DMS 273 (cell line): ENCODE measurements around the gene ADAM10.
"Not testable (repeated sequence)": the region's sequence is repeated elsewhere in the genome, so short reads cannot be mapped to it uniquely, and the experiment has no call there.

ENCODE experiments used
- DNase-seq: peaks from one replicate; lab custom pipeline; 2025; ENCODE audit not compliant: unreplicated experiment; lab: John Stamatoyannopoulos, UW

ADAM10 gene, protein sequence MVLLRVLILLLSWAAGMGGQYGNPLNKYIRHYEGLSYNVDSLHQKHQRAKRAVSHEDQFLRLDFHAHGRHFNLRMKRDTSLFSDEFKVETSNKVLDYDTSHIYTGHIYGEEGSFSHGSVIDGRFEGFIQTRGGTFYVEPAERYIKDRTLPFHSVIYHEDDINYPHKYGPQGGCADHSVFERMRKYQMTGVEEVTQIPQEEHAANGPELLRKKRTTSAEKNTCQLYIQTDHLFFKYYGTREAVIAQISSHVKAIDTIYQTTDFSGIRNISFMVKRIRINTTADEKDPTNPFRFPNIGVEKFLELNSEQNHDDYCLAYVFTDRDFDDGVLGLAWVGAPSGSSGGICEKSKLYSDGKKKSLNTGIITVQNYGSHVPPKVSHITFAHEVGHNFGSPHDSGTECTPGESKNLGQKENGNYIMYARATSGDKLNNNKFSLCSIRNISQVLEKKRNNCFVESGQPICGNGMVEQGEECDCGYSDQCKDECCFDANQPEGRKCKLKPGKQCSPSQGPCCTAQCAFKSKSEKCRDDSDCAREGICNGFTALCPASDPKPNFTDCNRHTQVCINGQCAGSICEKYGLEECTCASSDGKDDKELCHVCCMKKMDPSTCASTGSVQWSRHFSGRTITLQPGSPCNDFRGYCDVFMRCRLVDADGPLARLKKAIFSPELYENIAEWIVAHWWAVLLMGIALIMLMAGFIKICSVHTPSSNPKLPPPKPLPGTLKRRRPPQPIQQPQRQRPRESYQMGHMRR

DNA sequence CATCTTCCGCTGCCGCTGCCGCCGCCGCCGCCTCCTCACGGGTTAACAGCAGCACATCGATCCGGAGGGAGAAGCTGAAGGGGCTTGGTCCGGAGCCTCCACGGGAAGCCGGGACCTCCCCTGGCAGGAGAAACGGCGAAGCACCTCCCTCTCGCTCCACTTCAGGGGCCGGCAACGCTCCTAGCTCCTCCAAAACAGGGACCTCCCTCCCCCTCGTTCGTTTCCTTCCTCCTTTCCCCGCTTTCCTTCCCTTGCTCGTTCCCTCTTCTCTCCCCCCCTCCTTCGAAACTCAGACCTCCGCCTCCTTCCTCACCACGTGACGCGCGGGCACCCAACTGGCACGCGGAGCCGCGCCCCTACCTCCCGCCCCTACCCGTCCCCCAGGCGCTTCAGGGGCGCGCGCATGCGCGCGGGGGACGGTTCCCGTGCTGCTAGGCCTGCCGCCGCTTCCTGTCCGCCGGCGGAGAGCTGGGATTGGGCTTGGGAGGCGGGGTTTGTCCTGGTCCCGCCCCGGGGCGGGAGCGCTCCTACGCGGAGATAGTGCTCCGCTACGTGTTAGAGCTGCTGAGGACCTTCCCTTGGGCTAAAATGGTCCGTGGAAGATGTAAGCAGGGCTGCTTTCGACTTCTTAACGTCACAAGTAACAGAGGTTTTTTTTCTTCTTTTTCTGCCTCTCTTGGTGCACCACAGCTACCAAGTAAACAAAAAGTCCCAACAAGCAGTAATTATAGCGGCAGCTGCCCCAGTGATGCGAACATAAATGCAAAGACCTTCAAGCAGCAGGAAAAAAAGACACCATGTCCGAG lies at the start of gene ADAM10:
Gene ADAM10, minus strand, starts transcription at position 176 of the 806 bp plus-strand sequence. Its CDS starts 173 bp downstream, at position 3.
- peak; percentile 99 for DNase-seq

GRCh38 chr15:58797505-58797904 lies 48.0 kb upstream of the ADAM10 start:
- DNase-seq = no peak

- no peak for DNase-seq
Observed at GRCh38 chr15:58795825-58796224, 46.3 kb upstream of the ADAM10 start.

DNA sequence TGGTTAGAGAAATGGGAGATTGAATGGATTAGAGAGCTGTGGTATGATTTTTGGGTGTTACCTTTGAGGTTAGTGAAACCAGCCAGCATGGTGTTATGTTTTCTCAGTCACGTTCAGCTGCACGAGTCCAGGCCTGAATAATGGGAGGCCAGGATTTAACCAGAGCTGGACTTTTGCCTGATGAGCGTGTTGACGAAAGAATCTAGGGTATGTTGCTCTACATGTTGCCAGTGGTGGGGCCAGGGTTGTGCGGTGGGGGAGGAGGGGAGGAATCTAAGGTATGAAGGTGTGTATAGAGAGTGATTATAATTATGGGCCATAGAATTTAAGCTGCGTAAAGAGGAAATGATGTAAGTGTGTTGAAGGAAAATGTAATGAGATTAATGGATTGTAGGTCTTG lies 44.4 kb upstream of the ADAM10 start:
- no peak for DNase-seq

DNA sequence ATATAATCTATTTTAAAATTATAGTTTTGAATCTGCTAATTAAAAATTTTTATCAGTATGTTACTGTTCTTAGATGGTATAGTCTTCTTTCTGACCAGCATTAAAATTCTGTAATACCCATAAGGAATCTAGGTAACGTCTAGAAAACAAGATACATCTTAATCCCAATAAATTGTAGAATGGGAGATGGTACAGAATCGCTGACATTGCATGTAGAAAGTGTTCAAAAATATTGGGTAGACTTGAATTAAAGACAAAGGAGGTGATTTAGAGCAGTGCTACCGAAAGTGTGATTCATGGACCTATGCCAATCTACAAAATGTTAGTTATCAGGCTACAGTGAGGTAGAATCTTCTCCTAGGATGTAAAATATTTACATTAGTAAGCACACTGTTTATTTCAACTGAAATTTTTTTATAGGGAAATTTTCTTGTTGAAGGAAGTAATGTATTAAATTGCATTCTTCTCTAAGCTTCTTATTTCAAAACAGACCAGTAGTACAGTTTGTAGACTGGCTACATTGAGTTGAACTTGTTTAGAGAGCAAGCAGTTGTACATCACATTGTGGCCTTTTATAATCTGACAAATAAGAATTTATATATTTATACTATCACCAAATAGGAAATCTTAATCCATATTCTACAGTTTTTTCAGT lies 38.7 kb upstream of the ADAM10 start:
- DNase-seq = no peak

- no peak for DNase-seq
Observed at GRCh38 chr15:58785355-58785754, 35.8 kb upstream of the ADAM10 start.

DNA sequence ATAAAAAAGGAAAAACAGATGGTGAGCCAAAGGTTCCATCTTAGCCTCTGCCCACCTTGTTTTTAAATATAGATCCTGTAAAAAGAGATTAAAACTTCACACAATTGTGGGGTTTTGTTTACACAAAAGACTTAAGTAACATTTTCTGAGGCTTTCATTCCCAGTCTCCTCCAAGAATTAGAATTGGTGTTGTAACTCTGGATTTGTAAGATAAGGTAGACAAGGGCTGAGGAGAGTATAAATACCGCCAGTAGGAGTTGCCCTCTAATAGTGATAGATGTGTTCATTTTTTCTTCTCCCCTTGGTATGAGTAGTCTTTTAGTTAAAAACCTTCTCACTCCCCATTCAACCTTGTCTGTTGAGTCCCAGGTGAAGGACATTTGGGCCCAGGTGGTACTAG lies 30.0 kb upstream of the ADAM10 start:
- no peak for DNase-seq

DNA sequence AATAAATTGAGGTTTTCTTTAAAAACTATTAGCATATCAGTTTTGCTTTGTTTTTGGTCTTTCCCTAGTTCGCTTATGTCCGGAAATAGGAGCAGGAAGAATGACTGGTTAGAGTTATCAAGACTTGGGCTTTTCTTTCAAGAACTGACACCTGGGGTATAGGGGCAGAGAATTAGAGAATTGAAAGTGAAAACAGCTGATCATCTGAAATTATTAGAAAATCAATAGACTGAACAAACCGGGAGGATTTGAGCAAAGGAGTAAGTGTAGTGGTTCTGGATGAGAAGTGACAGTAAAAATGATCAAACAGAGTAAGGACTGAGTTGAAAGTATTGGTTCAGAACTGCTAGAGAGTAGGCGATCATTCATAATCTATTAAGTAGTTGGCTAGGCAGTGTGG lies 27.6 kb upstream of the ADAM10 start:
- DNase-seq = no peak

- no peak for DNase-seq
Observed at GRCh38 chr15:58775402-58775801, 25.9 kb upstream of the ADAM10 start.

- no peak for DNase-seq
Observed at GRCh38 chr15:58773024-58773423, 23.5 kb upstream of the ADAM10 start.

GRCh38 chr15:58771621-58772250 lies 22.2 kb upstream of the ADAM10 start:
- peak; percentile 47 for DNase-seq

- DNase-seq = peak; percentile 99
Observed at GRCh38 chr15:58770857-58771620, 21.5 kb upstream of the ADAM10 start, which contains the start of gene MINDY2. Gene MINDY2 (plus strand): TSS chr15:58771302. CDS start chr15:58771396, 94 bp downstream.

DNA sequence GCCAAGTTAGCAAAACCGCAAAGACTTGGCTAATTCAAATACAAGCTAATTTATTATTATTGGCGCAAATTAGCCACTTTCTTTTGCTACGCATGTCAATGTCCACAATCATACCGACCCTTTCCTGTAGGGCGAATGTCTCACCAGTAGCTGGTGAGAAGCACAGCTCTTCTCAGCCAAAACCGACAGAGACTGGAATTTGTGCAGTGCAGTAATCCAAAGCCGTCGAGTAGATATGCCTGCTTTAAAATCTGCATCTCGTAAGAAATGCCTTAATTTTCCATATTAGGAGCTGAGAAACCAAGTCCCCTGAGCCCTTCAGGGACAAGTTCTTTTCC lies 21.0 kb upstream of the ADAM10 start:
- DNase-seq = peak; percentile 78

DNA sequence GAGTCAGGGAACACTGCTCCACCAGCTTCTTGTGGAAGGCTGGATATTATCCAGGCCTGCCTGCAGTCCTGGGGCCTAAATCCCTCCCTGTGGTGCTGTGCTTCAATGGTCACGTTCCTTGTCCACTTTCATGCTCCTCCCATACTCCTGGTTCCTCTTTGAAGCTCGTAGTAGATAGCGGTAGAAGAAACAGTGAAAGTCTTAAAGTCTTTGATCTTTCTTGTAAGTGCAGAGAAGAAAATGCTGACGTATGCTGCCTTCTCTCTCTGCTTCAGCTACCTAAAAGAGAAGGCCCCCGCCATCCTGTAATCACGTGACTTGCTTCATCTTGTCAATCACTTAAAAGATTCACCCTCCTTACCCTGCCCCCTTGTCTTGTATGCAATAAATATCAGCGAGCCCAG lies 19.1 kb upstream of the ADAM10 start:
- not testable (repeated sequence) for DNase-seq

DNA sequence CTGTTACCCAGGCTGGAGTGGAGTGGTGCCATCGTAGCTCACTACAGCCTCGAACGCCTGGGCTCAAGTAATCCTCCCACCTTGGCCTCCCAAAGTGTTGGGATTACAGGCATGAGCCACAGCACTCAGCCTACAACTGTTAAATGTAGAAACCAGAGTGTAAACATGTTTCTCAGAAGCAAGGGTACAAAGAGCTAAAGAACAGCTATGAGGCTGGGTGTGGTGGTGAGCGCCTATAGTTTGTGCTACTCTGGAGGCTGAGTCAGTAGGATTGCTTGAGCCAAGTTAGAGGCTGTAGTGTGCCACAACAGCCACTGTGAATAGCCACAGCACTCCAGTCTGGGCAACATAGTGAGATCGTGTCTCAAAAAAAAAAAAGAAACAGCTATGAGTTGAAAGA lies 16.8 kb upstream of the ADAM10 start:
- DNase-seq = no peak

DNA sequence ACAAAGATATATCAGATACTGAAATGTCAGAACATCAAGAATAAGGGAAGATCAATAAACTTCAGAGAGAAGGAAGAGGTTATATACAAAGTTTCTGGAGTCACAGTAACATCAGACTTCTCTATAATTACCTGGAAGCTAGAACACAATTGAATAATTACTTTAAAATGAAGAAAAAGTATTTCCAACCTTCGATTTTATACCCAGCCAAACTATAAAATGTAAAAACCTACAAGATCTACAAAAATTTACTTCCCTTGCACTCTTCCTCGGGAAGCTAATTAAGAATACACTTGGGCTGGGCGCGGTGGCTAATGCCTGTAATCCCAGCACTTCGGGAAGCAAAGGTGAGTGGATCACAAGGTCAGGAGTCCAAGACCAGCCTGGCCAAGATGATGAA lies 15.0 kb upstream of the ADAM10 start:
- DNase-seq = no peak

GRCh38 chr15:58762731-58763130 lies 13.2 kb upstream of the ADAM10 start:
- peak; percentile 79 for DNase-seq

- DNase-seq = no peak
Observed at GRCh38 chr15:58762285-58762684, 12.8 kb upstream of the ADAM10 start.

DNA sequence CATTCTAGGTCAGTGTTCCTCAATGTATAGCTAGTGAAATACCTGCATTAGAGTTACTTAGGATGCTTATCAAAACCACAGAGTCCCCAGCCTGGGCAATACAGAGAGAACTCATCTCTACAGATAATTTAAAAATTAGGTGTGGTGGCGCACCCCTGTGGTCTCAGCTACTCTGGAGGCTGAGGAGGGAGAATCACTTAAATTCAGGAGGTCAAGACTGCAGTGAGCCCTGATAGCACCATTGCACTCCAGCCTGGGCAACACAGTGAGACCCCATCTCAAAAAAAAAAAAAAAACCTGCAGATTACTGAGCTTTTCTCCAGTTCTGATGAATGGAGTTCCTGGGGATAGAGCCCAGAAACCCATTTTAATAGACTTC lies 11.5 kb upstream of the ADAM10 start:
- no peak for DNase-seq
